AG10803 (cell line): ENCODE data around the gene PRRT4.

Experiments
- DNase-seq: peaks from one replicate; pipeline ENCODE4 v3.0.0; 2010; ENCODE audit warnings: low read depth
- H3K4me3 ChIP-seq: 2 replicates; pipeline ENCODE4 v1.5.1; 2011; ENCODE audit warnings: mild to moderate bottlenecking, low read length, control low read depth
- TF ChIP-seq, protein P1 (sequence below): conservative IDR thresholded peaks from 2 replicates; pipeline ENCODE4 v1.5.1; 2011; ENCODE audit warnings: mild to moderate bottlenecking, low read length, control low read depth, inconsistent platforms

The PRRT4 gene

DNA sequence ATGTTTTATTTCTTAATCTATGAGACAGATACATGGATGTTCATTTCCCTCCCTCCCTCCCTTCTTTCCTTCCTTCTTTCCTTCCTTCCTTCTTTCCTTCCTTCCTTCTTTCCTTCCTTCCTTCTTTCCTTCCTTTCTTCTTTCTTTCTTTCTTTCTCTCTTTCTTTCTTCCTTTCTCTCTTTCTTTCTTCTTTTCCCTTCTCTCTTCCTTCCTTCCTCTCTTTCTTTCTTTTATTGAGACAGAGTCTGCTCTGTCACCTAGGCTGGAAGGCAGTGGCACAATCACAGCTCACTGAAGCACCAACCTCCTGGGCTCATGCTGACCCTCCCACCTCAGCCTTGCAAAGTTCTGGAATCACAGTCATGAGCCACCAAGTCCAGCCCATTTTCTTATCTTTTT is 5.5 kb upstream of the PRRT4 start:
- DNase-seq: no peak
- TF ChIP-seq, protein P1, sequence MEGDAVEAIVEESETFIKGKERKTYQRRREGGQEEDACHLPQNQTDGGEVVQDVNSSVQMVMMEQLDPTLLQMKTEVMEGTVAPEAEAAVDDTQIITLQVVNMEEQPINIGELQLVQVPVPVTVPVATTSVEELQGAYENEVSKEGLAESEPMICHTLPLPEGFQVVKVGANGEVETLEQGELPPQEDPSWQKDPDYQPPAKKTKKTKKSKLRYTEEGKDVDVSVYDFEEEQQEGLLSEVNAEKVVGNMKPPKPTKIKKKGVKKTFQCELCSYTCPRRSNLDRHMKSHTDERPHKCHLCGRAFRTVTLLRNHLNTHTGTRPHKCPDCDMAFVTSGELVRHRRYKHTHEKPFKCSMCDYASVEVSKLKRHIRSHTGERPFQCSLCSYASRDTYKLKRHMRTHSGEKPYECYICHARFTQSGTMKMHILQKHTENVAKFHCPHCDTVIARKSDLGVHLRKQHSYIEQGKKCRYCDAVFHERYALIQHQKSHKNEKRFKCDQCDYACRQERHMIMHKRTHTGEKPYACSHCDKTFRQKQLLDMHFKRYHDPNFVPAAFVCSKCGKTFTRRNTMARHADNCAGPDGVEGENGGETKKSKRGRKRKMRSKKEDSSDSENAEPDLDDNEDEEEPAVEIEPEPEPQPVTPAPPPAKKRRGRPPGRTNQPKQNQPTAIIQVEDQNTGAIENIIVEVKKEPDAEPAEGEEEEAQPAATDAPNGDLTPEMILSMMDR: no peak
- no peak overlapping the region for H3K4me3 ChIP-seq

DNA sequence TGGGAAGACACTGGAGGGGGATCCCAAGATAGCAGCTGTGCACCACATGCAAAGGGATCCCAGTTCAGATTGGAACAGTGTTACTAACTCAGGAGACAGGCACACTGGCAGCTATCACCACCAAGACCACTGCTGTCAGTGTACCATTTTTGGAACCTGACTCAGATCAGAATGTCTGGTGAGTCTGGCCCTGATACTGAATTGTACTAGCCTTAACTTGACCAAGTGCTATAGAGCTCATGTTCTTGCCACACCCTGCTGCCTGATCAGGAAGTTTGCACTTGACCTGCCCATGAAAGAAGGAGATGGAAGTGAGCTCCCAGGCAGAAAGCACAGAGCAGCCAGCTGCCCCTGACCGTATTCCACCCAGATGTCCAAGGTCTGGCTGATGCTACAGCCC is 4.8 kb upstream of the PRRT4 start:
- DNase-seq: no peak
- TF ChIP-seq, protein P1: no peak
- no peak overlapping the region for H3K4me3 ChIP-seq

DNA sequence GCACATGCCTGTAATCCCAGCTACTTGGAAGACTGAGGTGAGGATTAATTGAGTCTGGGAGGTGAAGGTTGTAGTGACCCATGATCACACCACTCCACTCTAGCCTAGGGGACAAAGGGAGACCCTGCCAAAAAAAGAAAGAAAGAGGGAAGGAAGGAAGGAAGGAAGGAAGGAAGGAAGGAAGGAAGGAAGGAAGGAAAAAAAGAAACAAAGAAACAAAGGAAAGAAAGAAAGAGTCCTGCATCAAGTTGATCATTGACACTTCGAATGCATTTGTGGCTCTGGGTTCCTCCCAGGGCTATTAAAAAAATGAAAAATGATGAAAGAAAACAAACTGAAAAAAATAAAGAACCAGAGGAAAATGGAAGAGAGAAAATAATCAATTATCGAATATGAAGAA is 3.9 kb upstream of the PRRT4 start:
- no peak for DNase-seq
- TF ChIP-seq, protein P1: no peak
- H3K4me3 ChIP-seq: no peak overlapping the region

DNA sequence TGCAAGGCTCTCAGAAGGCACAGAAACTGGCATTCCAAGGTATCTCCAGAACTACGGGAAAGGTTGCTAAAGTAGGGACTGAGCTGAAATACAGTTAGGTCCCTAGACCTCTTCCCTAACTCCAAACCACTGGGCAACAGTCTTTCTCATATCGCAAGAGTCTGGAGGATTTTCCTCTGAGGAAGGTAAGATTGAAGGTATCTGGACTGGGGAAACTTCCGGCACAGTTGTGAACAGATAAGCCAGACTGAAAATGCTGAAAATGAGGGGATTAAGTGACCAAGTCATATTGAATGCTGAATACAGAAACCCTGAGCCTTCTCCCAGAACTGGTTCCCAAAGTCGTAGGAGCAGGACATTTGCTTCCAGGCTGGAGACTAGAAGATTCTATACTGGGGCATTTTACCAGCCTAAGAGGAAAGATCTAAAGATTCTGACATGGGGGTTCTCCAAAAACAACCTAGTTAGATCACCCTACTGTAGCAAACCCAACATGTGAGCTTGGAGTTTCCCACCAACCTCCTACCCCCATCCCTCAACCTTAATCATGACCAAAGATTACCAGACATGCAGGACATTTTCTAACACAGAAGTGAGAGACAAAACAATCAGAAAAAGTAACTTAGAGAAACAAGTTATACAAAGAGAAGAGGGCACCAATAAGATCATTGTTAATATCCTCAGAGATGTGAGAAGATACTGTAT is 2.8 kb upstream of the PRRT4 start:
- H3K4me3 ChIP-seq: no peak overlapping the region
- no peak for DNase-seq
- TF ChIP-seq, protein P1: no peak

DNA sequence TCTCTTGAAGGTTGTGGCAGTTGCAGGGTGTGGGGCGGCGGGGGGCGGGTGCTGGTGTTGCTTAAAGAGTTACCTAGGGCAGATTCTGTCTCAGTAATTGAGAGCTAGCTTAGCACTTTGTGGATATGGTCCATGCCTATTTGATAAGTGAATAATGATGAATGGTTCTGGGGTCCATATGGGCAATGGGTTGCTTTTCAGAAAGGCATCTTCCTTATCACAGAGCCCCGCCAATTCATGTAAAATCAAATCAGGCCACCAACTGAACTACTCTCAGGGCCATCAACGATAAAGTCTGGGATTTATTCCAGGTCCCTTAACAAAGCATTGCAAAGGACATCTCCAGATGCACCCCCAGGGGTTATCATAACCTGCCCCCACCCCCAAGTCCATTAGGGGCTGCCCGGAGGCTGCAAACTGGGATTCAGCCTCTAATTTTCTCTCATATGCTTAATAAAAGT is 1.8 kb upstream of the PRRT4 start:
- no peak for DNase-seq
- TF ChIP-seq, protein P1: no peak
- H3K4me3 ChIP-seq: no peak overlapping the region

DNA sequence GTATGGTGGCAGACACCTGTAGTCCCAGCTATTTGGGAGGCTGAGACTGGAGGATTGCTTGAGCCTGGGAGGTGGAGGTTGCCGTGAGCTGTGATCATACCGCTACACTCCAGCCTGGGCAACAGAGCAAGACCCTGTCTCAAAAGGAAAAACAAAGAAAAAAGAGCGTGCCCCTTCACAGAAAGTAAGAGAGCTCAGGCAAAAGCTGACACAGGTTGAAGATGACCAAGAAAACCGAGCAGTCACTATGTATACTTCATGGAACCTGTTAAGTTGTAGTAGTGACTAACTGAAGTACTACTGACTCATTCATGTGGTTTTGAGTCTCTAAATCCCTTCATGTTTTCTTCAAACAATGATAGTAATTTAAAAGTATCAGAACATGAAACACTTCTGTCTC is 1.2 kb upstream of the PRRT4 start:
- peak; percentile 15 for DNase-seq
- no peak overlapping the region for H3K4me3 ChIP-seq
- TF ChIP-seq, protein P1: no peak

DNA sequence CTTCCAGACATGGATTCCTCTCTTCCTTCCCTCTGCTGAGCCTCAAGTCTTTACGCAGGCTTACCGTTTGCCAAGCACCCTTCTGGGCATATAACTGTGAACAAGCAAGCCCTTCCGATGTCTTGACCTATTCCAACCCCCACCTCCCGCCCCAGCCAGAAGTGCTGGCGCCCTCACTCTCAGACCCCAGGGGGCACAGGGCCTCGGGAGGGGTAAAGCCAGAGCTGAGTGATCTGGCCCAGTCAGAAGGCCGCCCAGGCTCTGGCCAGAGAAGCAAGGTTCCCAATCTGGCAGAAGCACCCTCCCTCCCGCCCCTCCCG is 1.2 kb downstream of the PRRT4 start:
- TF ChIP-seq, protein P1: no peak
- DNase-seq: no peak
- H3K4me3 ChIP-seq: no peak overlapping the region
